Activated CD4-positive, alpha-beta T cell treated with anti-CD3 and anti-CD28 coated beads, Interleukin-2, amount 10 ng/mL, durations not matched to agents 24 days and 14 days (primary cell): ENCODE results near the gene TOMM5. TPM values are rescaled to one million over a fixed set of nuclear protein-coding genes. Genes with fewer than 3 reads are reported as not detected.

ENCODE experiments used
- DNase-seq: peaks from one replicate; pipeline ENCODE4 v3.0.0; 2022
- H3K27ac Mint-ChIP-seq: one replicate; pipeline ENCODE4 v1.8.0; 2022; ENCODE audit warnings: mild to moderate bottlenecking, mixed read lengths
- H3K27me3 Mint-ChIP-seq: one replicate; pipeline ENCODE4 v1.8.0; 2022; ENCODE audit warnings: mixed read lengths
- H3K36me3 Mint-ChIP-seq: one replicate; pipeline ENCODE4 v1.8.0; 2022; ENCODE audit warnings: low read depth, mild to moderate bottlenecking, mixed read lengths
- H3K4me1 Mint-ChIP-seq: one replicate; pipeline ENCODE4 v1.8.0; 2021; ENCODE audit warnings: mixed read lengths
- H3K4me3 Mint-ChIP-seq: one replicate; pipeline ENCODE4 v1.8.0; 2022; ENCODE audit warnings: mild to moderate bottlenecking, moderate library complexity, mixed read lengths
- H3K9me3 Mint-ChIP-seq: one replicate; pipeline ENCODE4 v1.8.0; 2021; ENCODE audit warnings: mixed read lengths
- intact Hi-C: fragments of 100-400 bp; cut with micrococcal nuclease; formaldehyde crosslinking; loops from one replicate; pipeline ENCODE4 v1.15.1; 2023
- total RNA-seq: library from RNA; stranded (reverse); gene quantifications from 2 replicates; pipeline ENCODE4 v1.2.3, GENCODE V29; 2022

TOMM5 gene
- total RNA-seq, 1 donor from 2014 or later, result 193 TPM

GRCh38 chr9:37542488-37542887 is 49.9 kb downstream of the TOMM5 start:
- Mint-ChIP-seq H3K4me1 (no peaks in the 10 kb centered on the region), H3K27ac (no peak overlapping the region), H3K9me3 (no peaks in the 10 kb centered on the region), H3K27me3 (no peaks in the 10 kb centered on the region), H3K4me3 (no peak overlapping the region), H3K36me3 (no peaks in the 10 kb centered on the region)
- intact Hi-C loops, result no loop called here
- DNase-seq, result no peak

- no peaks in the 10 kb centered on the region for H3K27me3 Mint-ChIP-seq
- no peaks in the 10 kb centered on the region for H3K4me1 Mint-ChIP-seq
- H3K36me3 Mint-ChIP-seq, result no peaks in the 10 kb centered on the region
- DNase-seq, result no peak
- no peak overlapping the region for H3K27ac Mint-ChIP-seq
- intact Hi-C loops, result no loop called here
- no peak overlapping the region for H3K4me3 Mint-ChIP-seq
- H3K9me3 Mint-ChIP-seq, result no peaks in the 10 kb centered on the region
Observed at GRCh38 chr9:37541465-37541864, 50.9 kb downstream of the TOMM5 start.

DNA sequence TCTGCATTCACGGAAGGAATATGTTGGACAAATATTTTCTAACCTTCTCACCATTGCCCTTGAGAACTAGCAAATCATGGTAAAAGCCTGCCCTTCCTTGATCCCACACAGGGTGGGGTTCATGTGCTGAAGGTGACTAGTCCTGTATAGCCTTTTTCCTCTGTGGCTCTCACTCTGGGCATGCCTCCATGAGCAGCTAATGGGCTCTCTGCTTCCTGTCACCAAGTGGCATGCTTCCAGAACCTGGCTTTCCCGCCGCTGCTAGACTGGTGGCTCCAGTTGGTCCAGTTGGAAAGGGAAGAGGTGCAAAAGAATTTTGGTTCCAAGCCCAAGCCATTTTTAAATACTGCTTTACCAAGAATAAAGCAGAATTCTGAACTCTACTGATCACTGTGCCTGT is 51.8 kb downstream of the TOMM5 start:
- Mint-ChIP-seq H3K27ac (no peak overlapping the region), H3K4me3 (no peak overlapping the region), H3K36me3 (no peaks in the 10 kb centered on the region), H3K27me3 (no peaks in the 10 kb centered on the region), H3K4me1 (no peaks in the 10 kb centered on the region), H3K9me3 (no peaks in the 10 kb centered on the region)
- intact Hi-C loops, result no loop called here
- DNase-seq, result no peak

DNA sequence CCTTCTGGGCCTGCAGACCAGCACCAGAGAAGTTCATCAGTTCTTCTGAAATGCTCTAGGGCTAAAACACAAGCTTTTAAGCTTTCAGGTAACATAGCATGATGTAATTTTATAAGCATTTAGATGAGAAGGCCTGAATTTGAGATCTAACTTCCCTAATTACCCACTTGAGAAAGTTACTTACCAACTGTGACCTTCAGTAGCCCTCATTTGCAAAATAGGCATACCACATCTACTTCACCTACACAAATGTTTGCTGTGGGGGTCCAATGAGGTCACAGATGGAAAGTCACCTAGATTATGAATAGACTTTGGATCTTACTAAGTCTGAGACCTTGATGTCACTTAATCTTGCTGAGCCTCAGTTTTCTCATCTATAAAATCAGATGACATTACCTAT is 52.8 kb downstream of the TOMM5 start:
- no peaks in the 10 kb centered on the region for H3K27me3 Mint-ChIP-seq
- H3K36me3 Mint-ChIP-seq, result no peaks in the 10 kb centered on the region
- intact Hi-C loops, result no loop called here
- H3K4me3 Mint-ChIP-seq, result no peak overlapping the region
- no peak overlapping the region for H3K27ac Mint-ChIP-seq
- H3K9me3 Mint-ChIP-seq, result no peaks in the 10 kb centered on the region
- no peaks in the 10 kb centered on the region for H3K4me1 Mint-ChIP-seq
- DNase-seq, result no peak

Other genes starting within 250 kb of the TOMM5 start
- 72.5 and 76.5 TPM in 2 replicates for gene GRHPR, start 169.9 kb downstream of the TOMM5 start, total RNA-seq
- 9.2 and 9.5 TPM in 2 replicates for gene ZBTB5, start 127.1 kb downstream of the TOMM5 start, total RNA-seq
- 60.0 and 64.0 TPM in 2 replicates for gene POLR1E, start 106.6 kb downstream of the TOMM5 start, total RNA-seq
- 1.9 and 2.7 TPM in 2 replicates for gene FBXO10, start 16.2 kb downstream of the TOMM5 start, total RNA-seq
- gene FRMPD1, start 58.4 kb upstream of the TOMM5 start, total RNA-seq, result not detected in 2 replicates
- 12.4 and 13.2 TPM in 2 replicates for gene TRMT10B, start 161.2 kb upstream of the TOMM5 start, total RNA-seq
- gene EXOSC3, start 192.5 kb upstream of the TOMM5 start, total RNA-seq, result 104 and 109 TPM in 2 replicates
- gene DCAF10, start 208.2 kb upstream of the TOMM5 start, total RNA-seq, result 14.5 and 17.8 TPM in 2 replicates